Tibial nerve (tissue), 4 donors: Measurements from ENCODE around the gene RAB40AL.

Source experiments
- CTCF ChIP-seq, 5 experiments: fragments of 200-600 bp in 3 of 5; fragments of 450-650 bp in 2 of 5; sonication (generic) in 3 of 5; IDR thresholded peaks; one replicate each; pipeline ENCODE4 v1.5.1; 2016 to 2019; ENCODE audit warnings: antibody characterized with exemption in 5 of 5, mild to moderate bottlenecking in 3 of 5, moderate library complexity in 2 of 5
- EP300 ChIP-seq, 2 donors: sonication (generic); formaldehyde crosslinking; IDR thresholded peaks; one replicate each; pipeline ENCODE4 v1.6.1; 2017; ENCODE audit warnings: antibody characterized with exemption in 2 of 2, mild to moderate bottlenecking in 1 of 2
- POLR2A ChIP-seq, 2 donors: fragments of 450-650 bp; IDR thresholded peaks; one replicate each; pipeline ENCODE4 v1.6.1; 2017; ENCODE audit warnings: antibody characterized with exemption in 2 of 2, mild to moderate bottlenecking in 2 of 2, moderate library complexity in 2 of 2

DNA sequence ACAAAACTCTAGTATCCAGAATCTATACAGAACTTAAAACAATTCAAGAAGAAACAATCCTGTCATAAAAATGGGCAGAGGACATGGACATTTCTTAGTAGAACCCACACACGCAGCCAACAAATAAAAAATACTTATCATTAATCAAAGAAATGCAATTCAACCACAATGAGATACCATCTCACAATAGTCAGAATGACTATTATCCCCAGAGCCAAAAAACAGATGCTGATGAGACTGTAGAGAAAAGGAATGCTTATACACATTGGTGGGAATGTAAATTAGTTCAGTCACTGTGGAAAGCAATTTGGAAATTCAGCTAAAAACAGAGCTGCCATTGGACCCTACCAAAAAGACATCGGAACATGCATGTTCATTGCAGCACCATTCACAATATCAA is 37.9 kb downstream of the RAB40AL start:
- TF ChIP-seq CTCF (IDR thresholded peaks at IDR 0.05) (no peak), EP300 (IDR thresholded peaks at IDR 0.05) (no peak), POLR2A (IDR thresholded peaks at IDR 0.05) (no peak)
